ENCODE results near the gene UAP1L1.

DNA sequence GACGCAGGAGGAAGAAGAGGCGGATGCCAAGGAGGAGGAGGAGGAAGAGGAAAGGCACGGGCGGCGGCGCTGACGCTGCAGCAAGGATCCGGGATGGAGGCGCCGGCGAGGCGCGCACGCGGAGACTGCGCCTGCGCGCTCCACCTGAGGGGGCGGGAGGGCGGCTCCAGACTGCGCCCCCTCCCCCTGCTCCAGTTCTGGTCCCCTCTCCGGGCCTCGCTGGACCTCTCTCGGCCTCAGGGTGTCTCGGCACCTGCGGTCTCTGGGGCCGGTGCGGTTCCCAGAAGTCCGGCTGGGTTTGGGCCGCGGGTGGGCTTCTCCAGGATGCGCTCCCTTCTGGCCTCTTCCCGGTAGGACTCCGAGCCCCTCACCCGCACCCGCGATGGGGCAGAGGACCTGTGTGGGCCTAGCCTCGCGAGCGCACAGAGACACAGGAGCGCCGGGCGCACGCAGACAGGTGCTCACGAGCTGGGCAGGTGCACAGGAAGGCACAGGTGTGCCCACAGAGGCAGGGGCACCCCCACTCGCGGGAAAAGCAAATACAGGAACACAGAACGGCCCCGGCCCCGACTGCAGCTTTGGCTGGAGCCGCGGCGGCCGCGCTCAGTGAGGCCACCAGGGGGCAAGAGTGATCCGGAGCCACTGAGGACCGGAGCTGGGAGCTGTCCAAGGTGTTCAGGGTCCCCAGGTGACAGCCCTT, 31.1 kb upstream of the UAP1L1 start, which contains the start of gene NPDC1:
- TF ChIP-seq, protein P1, sequence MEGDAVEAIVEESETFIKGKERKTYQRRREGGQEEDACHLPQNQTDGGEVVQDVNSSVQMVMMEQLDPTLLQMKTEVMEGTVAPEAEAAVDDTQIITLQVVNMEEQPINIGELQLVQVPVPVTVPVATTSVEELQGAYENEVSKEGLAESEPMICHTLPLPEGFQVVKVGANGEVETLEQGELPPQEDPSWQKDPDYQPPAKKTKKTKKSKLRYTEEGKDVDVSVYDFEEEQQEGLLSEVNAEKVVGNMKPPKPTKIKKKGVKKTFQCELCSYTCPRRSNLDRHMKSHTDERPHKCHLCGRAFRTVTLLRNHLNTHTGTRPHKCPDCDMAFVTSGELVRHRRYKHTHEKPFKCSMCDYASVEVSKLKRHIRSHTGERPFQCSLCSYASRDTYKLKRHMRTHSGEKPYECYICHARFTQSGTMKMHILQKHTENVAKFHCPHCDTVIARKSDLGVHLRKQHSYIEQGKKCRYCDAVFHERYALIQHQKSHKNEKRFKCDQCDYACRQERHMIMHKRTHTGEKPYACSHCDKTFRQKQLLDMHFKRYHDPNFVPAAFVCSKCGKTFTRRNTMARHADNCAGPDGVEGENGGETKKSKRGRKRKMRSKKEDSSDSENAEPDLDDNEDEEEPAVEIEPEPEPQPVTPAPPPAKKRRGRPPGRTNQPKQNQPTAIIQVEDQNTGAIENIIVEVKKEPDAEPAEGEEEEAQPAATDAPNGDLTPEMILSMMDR (IDR thresholded peaks at IDR 0.05), result peak in 1 of 3 donors; percentile 48
- TF ChIP-seq POLR2A (IDR thresholded peaks at IDR 0.05), result no peak
